Mesendoderm (in vitro differentiated cells): ENCODE measurements around the gene ENAH.

ENCODE experiments used
- DNase-seq: peaks from one replicate; pipeline ENCODE4 v3.0.0; 2013
- H2AK5ac ChIP-seq: 2 replicates; pipeline ENCODE4 v1.6.1; 2013; ENCODE audit warnings: low read length, inconsistent platforms
- H2BK120ac ChIP-seq: 2 replicates; pipeline ENCODE4 v1.6.1; 2013; ENCODE audit warnings: low read depth, mild to moderate bottlenecking, low read length, moderate library complexity, mixed read lengths
- H2BK15ac ChIP-seq: replicated peaks from 2 replicates; pipeline ENCODE4 v1.6.1; 2013; ENCODE audit warnings: low read depth, mild to moderate bottlenecking, moderate library complexity
- H2BK5ac ChIP-seq: 2 replicates; pipeline ENCODE4 v1.6.1; 2013; ENCODE audit warnings: low read length, inconsistent platforms
- H3K18ac ChIP-seq: 2 replicates; pipeline ENCODE4 v1.6.1; 2013; ENCODE audit warnings: mild to moderate bottlenecking, low read length, mixed read lengths
- H3K23ac ChIP-seq: one replicate; pipeline ENCODE4 v1.6.1; 2013; ENCODE audit warnings: low read length
- H3K27ac ChIP-seq: 2 replicates; pipeline ENCODE4 v1.5.1; 2013; ENCODE audit warnings: low read depth, mild to moderate bottlenecking, inconsistent platforms, low read length, moderate library complexity
- H3K27me3 ChIP-seq: 2 replicates; pipeline ENCODE4 v1.6.1; 2013; ENCODE audit warnings: low read length, control low read depth, mild to moderate bottlenecking, inconsistent platforms; ENCODE audit not compliant: insufficient read depth, poor library complexity
- H3K36me3 ChIP-seq: 2 replicates; pipeline ENCODE4 v1.6.1; 2013; ENCODE audit warnings: low read length, inconsistent platforms; ENCODE audit not compliant: control insufficient read depth, insufficient read depth
- H3K4ac ChIP-seq: one replicate; pipeline ENCODE4 v1.6.1; 2013; ENCODE audit warnings: low read depth, mild to moderate bottlenecking, low read length, moderate library complexity
- H3K4me1 ChIP-seq: 2 replicates; pipeline ENCODE4 v1.6.1; 2013; ENCODE audit warnings: low read depth, low read length, inconsistent platforms; ENCODE audit not compliant: control insufficient read depth
- H3K4me2 ChIP-seq: 2 replicates; pipeline ENCODE4 v1.6.1; 2013; ENCODE audit warnings: low read length
- H3K4me3 ChIP-seq: 2 replicates; pipeline ENCODE4 v1.5.1; 2013; ENCODE audit warnings: mild to moderate bottlenecking, low read length
- H3K56ac ChIP-seq: one replicate; pipeline ENCODE4 v1.6.1; 2013; ENCODE audit warnings: low read length
- H3K79me1 ChIP-seq: 2 replicates; pipeline ENCODE4 v1.6.1; 2013; ENCODE audit warnings: low read length, inconsistent platforms
- H3K79me2 ChIP-seq: 2 replicates; pipeline ENCODE4 v1.6.1; 2013; ENCODE audit warnings: mild to moderate bottlenecking, low read length; ENCODE audit not compliant: control insufficient read depth, insufficient read depth
- H3K9ac ChIP-seq: 2 replicates; pipeline ENCODE4 v1.6.1; 2013; ENCODE audit warnings: low read length, inconsistent platforms
- H4K5ac ChIP-seq: one replicate; pipeline ENCODE4 v1.6.1; 2013; ENCODE audit warnings: low read length
- H4K8ac ChIP-seq: one replicate; pipeline ENCODE4 v1.6.1; 2013; ENCODE audit warnings: low read depth, mild to moderate bottlenecking, control low read depth, low read length, moderate library complexity
- WGBS: extraction: QIAGEN DNeasy Blood & Tissue Kit; methylation state at CpG from one replicate; pipeline ENCODE4 v1.1.7; 2013; ENCODE audit warnings: low lambda C conversion rate, missing lambda C conversion rate; ENCODE audit not compliant: insufficient coverage; ENCODE audit errors: extremely low coverage; 5-methylcytosine and 5-hydroxymethylcytosine counted together

ENAH gene

GRCh38 chr1:225509770-225510169 is 143.2 kb downstream of the ENAH start:
- H4K5ac ChIP-seq, result no peak overlapping the region
- H3K23ac ChIP-seq, result no peak overlapping the region
- no peak overlapping the region for H2BK120ac ChIP-seq
- no peak overlapping the region for H3K9ac ChIP-seq
- WGBS, result 100% methylated on average over 1 of the region's 3 CpGs
- H3K27me3 ChIP-seq, result no peaks in the 10 kb centered on the region
- H3K79me2 ChIP-seq, result no peaks in the 10 kb centered on the region
- no peak overlapping the region for H3K4me3 ChIP-seq
- H3K36me3 ChIP-seq, result no peaks in the 10 kb centered on the region
- no peak overlapping the region for H4K8ac ChIP-seq
- H3K4ac ChIP-seq, result no peak overlapping the region
- H3K27ac ChIP-seq, result no peak overlapping the region
- H2BK5ac ChIP-seq, result no peak overlapping the region
- H2AK5ac ChIP-seq, result no peak overlapping the region
- H3K56ac ChIP-seq, result no peak overlapping the region
- H3K4me1 ChIP-seq, result peaks cover 3% of the 10 kb centered on the region
- no peak overlapping the region for H3K18ac ChIP-seq
- no peak overlapping the region for H3K4me2 ChIP-seq
- peaks cover 3% of the 10 kb centered on the region for H3K79me1 ChIP-seq
- peak; percentile 83 for DNase-seq
- no peak overlapping the region for H2BK15ac ChIP-seq

GRCh38 chr1:225509376-225509707 is 143.6 kb downstream of the ENAH start:
- no peak overlapping the region for H2BK5ac ChIP-seq
- no peak overlapping the region for H2AK5ac ChIP-seq
- H3K56ac ChIP-seq, result no peak overlapping the region
- H3K36me3 ChIP-seq, result no peaks in the 10 kb centered on the region
- no peak overlapping the region for H3K27ac ChIP-seq
- no peak overlapping the region for H3K23ac ChIP-seq
- H3K4ac ChIP-seq, result no peak overlapping the region
- H3K79me1 ChIP-seq, result peaks cover 3% of the 10 kb centered on the region
- H3K79me2 ChIP-seq, result no peaks in the 10 kb centered on the region
- peaks cover 3% of the 10 kb centered on the region for H3K4me1 ChIP-seq
- no peak overlapping the region for H3K4me2 ChIP-seq
- H4K5ac ChIP-seq, result no peak overlapping the region
- DNase-seq, result peak; percentile 42
- WGBS, result no CpG with 5 or more reads among the region's 2 CpGs
- H3K27me3 ChIP-seq, result no peaks in the 10 kb centered on the region
- no peak overlapping the region for H3K9ac ChIP-seq
- no peak overlapping the region for H3K4me3 ChIP-seq
- H3K18ac ChIP-seq, result no peak overlapping the region
- no peak overlapping the region for H2BK120ac ChIP-seq
- no peak overlapping the region for H2BK15ac ChIP-seq
- H4K8ac ChIP-seq, result no peak overlapping the region

GRCh38 chr1:225508538-225509375 is 144.2 kb downstream of the ENAH start:
- no peak overlapping the region for H3K18ac ChIP-seq
- no peak overlapping the region for H2BK5ac ChIP-seq
- no CpG with 5 or more reads among the region's 12 CpGs for WGBS
- H3K4me2 ChIP-seq, result no peak overlapping the region
- H3K4me3 ChIP-seq, result no peak overlapping the region
- no peaks in the 10 kb centered on the region for H3K79me2 ChIP-seq
- H3K23ac ChIP-seq, result no peak overlapping the region
- no peak overlapping the region for H3K9ac ChIP-seq
- no peaks in the 10 kb centered on the region for H3K36me3 ChIP-seq
- H3K56ac ChIP-seq, result no peak overlapping the region
- no peak overlapping the region for H3K27ac ChIP-seq
- peak; percentile 92 for DNase-seq
- H3K79me1 ChIP-seq, result peaks cover 3% of the 10 kb centered on the region
- H3K4me1 ChIP-seq, result peaks cover 3% of the 10 kb centered on the region
- H2BK120ac ChIP-seq, result no peak overlapping the region
- H4K5ac ChIP-seq, result no peak overlapping the region
- no peak overlapping the region for H2BK15ac ChIP-seq
- no peaks in the 10 kb centered on the region for H3K27me3 ChIP-seq
- H4K8ac ChIP-seq, result no peak overlapping the region
- H2AK5ac ChIP-seq, result no peak overlapping the region
- H3K4ac ChIP-seq, result no peak overlapping the region

- Histone ChIP-seq H3K4me3 (no peak overlapping the region), H2BK5ac (no peak overlapping the region), H3K79me2 (no peaks in the 10 kb centered on the region), H3K18ac (no peak overlapping the region), H3K36me3 (no peaks in the 10 kb centered on the region), H3K23ac (no peak overlapping the region), H2BK15ac (no peak overlapping the region), H3K4ac (no peak overlapping the region), H3K4me2 (no peak overlapping the region), H3K79me1 (peaks cover 1% of the 10 kb centered on the region), H2AK5ac (no peak overlapping the region), H4K5ac (no peak overlapping the region), H3K56ac (no peak overlapping the region), H4K8ac (no peak overlapping the region), H3K27ac (no peak overlapping the region), H3K4me1 (peaks cover 3% of the 10 kb centered on the region), H2BK120ac (no peak overlapping the region), H3K27me3 (no peaks in the 10 kb centered on the region), H3K9ac (no peak overlapping the region)
- WGBS, result no CpG with 5 or more reads among the region's 1 CpG
- DNase-seq, result no peak
These were observed 146.2 kb downstream of the ENAH start for GRCh38 chr1:225506727-225507126.

- H3K56ac ChIP-seq, result no peak overlapping the region
- no peak overlapping the region for H3K9ac ChIP-seq
- H4K8ac ChIP-seq, result no peak overlapping the region
- no CpG with 5 or more reads among the region's 2 CpGs for WGBS
- H3K27ac ChIP-seq, result no peak overlapping the region
- H3K4me3 ChIP-seq, result no peak overlapping the region
- H2BK15ac ChIP-seq, result no peak overlapping the region
- no peak overlapping the region for H3K4me2 ChIP-seq
- H4K5ac ChIP-seq, result no peak overlapping the region
- H3K18ac ChIP-seq, result no peak overlapping the region
- peaks cover 2% of the 10 kb centered on the region for H3K36me3 ChIP-seq
- DNase-seq, result no peak
- H3K79me1 ChIP-seq, result peaks cover 1% of the 10 kb centered on the region
- peaks cover 3% of the 10 kb centered on the region for H3K4me1 ChIP-seq
- no peak overlapping the region for H3K4ac ChIP-seq
- no peaks in the 10 kb centered on the region for H3K27me3 ChIP-seq
- H3K79me2 ChIP-seq, result no peaks in the 10 kb centered on the region
- no peak overlapping the region for H2BK5ac ChIP-seq
- no peak overlapping the region for H3K23ac ChIP-seq
- H2BK120ac ChIP-seq, result no peak overlapping the region
- H2AK5ac ChIP-seq, result no peak overlapping the region
These were observed 148.1 kb downstream of the ENAH start for GRCh38 chr1:225504776-225505175.
